HL-60/S4 (cell line): ENCODE measurements around the gene CRX.
"Not testable (repeated sequence)": the region's sequence is repeated elsewhere in the genome, so short reads cannot be mapped to it uniquely, and the experiment has no call there.

Source experiments
- in situ Hi-C: fragments of 300-500 bp; cut with MboI; formaldehyde crosslinking; loops from 2 replicates; pipeline ENCODE4 v1.14.3; 2022; ENCODE audit warnings: low sequenced_read_pairs

The CRX gene

GRCh38 chr19:47803148-47803547 is 18.6 kb upstream of the CRX start:
- in situ Hi-C loops, result not testable (repeated sequence)

GRCh38 chr19:47803671-47804070 is 18.1 kb upstream of the CRX start:
- in situ Hi-C loops, result not testable (repeated sequence)

DNA sequence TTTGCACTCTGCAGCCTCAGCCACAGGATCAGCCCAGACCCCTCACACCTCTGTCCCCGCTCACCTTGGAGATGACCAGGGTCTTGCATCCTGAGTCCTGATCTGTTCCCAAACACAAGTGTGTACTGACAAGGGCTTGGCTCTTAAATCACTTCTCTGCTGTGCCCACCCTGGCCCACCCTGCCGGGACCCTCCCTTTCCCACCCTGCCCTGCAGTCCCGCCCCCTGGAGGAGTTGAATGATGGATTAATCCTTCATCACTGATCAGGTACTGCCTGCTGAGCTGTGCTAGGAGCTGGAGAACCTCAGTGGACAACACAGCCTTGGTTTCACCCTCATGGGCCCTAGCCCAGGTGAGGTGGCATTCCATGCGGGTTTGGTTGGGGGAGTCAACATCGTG is 17.3 kb upstream of the CRX start, which contains the start of gene TPRX1:
TSS of gene TPRX1 (minus strand) at position 101 of the 400 bp plus-strand sequence. CDS start at position 89, 12 bp downstream.
- in situ Hi-C loops, result not testable (repeated sequence)

DNA sequence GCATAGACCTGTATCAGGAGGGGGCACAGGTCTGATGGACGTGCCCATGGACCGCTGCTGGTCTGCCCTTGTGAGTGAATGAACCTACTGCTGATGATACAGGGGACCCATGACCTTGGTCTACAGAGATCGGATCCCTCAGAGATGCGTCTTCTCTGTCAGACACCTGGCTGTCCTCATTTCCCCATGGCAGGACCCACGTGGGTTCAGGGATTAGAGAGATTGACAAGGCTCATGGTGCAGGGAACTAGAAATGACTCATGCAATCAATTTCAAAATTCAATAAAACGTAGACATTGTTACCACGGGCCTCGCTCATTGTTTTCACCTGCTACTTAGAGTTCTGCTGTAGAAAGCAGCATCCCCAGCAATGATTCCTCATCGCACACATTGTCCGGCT is 16.4 kb upstream of the CRX start:
- in situ Hi-C loops, result no loop called here

- in situ Hi-C loops, result no loop called here
Observed at GRCh38 chr19:47806435-47806834, 15.3 kb upstream of the CRX start.

DNA sequence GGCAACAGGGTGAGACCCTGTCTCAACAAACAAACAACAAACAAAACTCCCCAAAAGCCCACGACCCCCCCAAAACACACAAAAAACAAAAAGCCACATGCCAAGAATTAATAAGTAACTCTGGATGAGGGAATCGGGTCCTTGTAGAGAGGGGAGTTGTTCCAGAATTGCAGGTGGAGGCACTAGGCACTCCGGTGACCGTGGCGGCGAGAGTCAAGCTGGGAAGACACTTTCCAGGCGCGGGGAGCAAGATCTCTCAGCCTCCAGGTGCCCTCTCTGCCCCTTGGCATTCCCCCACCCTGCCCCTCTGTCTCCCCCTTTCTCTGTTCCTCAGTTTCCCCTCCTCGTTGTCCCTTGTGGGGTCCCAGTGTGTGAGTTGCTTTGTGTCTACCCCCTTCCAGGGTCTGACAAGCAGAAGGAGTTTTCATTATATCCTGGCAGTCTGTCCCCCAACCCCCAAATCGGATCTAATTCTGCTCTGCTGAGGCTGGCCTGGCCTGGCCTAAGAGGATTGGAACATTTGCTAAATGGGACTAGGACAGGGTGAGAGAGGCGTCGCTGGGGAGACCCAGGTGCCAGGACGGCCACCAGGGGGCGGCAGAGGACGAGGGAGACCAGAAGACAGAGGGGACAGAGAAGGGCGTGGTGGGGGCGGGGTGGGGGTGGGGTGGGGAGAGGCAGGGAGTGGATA is 8.3 kb upstream of the CRX start:
- in situ Hi-C loops, result no loop called here

DNA sequence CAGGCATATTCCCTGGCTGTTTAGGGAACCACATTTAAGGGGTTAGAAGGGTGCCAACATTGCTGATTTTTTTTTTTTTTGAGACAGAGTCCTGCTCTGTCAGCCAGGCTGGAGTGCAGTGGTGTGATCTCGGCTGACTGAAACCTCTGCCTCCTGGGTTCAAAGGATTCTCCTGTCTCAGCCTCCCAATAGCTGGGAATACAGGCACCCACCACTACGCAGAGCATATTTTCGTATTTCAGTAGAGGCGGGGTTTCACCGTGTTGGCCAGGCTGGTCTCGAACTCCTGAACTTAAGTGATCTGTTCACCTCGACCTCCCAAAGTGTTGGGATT is 7.8 kb upstream of the CRX start:
- in situ Hi-C loops, result no loop called here

GRCh38 chr19:47816270-47816669 is 5.5 kb upstream of the CRX start:
- in situ Hi-C loops, result not testable (repeated sequence)

DNA sequence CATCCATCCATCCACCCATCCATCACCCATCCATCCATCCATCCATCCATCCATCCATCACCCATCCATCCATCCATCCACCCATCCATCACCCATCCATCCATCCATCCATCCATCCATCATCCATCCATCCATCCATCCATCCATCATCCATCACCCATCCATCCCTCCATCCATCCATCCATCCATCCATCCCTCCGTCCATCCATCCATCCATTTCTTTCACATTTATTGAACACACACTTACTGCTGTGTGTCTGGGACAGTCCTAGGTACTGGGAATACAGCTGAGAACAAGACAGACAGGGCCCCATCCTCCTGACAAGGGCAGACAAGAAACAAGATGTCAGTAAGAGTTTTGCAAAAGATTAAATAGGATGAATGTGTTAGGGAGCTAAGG is 3.5 kb upstream of the CRX start:
- in situ Hi-C loops, result not testable (repeated sequence)

GRCh38 chr19:47819858-47820257 is 1.9 kb upstream of the CRX start:
- in situ Hi-C loops, result no loop called here

GRCh38 chr19:47820410-47820809 is 1.3 kb upstream of the CRX start:
- in situ Hi-C loops, result no loop called here

GRCh38 chr19:47824396-47824795 is 2.7 kb downstream of the CRX start:
- in situ Hi-C loops, result no loop called here

- in situ Hi-C loops, result no loop called here
Observed at GRCh38 chr19:47826800-47827199, 5.1 kb downstream of the CRX start.

- in situ Hi-C loops, result no loop called here
Observed at GRCh38 chr19:47832723-47833122, 11.0 kb downstream of the CRX start.

DNA sequence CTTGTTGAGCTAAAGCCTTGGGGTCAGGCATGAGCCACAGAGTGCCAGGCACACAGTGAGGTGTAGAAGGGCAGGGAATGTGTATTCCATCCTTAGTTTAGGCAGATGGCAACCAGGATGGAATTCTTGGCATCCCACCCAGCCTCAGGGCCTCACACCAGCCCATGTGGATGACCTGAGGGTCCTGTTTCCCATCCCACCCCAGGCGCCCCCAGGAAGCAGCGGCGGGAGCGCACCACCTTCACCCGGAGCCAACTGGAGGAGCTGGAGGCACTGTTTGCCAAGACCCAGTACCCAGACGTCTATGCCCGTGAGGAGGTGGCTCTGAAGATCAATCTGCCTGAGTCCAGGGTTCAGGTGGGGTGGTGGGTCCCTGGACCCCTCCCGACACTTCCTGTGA is 14.3 kb downstream of the CRX start:
- in situ Hi-C loops, result no loop called here

DNA sequence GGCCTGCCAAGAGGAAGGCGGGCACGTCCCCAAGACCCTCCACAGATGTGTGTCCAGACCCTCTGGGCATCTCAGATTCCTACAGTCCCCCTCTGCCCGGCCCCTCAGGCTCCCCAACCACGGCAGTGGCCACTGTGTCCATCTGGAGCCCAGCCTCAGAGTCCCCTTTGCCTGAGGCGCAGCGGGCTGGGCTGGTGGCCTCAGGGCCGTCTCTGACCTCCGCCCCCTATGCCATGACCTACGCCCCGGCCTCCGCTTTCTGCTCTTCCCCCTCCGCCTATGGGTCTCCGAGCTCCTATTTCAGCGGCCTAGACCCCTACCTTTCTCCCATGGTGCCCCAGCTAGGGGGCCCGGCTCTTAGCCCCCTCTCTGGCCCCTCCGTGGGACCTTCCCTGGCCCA is 17.7 kb downstream of the CRX start:
- in situ Hi-C loops, result no loop called here

GRCh38 chr19:47839913-47840312 is 18.2 kb downstream of the CRX start:
- in situ Hi-C loops, result no loop called here

DNA sequence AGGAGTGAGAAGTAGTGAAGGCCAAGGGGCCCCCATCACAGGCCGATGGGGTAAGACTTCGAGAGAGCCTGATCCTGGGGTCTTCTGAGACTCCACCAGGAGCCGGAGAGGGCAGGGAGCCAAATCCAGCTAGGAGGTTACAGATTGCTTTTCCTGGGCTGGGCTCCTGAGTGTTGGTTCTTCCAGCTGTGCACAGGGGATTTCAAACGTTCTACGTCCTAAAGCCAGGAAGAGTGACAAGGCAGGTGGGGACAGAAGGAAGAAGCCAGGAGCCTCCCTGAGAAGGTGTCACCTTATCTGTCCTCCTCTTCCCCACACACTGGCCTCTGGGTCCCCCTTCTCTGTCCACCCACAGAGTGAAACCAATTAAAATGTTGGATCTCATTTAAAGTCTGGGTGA is 21.2 kb downstream of the CRX start:
- in situ Hi-C loops, result no loop called here

DNA sequence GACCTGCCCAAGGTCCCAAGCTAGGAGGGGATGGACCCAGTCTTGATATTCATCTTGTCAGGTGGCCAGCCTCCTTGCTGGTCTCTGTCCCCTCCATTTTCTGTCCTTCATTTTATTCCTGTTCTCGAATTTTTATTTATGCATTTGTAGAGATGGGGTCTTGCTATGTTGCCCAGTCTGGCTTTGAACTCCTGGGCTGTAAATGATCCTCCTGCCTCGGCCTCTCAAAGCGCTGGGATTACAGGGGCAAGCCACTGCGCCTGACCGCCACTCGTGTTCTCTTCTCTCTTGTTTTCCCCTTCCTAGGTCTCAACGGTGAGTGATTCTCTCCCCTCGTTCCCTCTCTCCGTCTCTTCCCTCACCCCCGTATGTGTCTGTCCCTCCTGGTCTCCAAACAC is 26.7 kb downstream of the CRX start:
- in situ Hi-C loops, result no loop called here

DNA sequence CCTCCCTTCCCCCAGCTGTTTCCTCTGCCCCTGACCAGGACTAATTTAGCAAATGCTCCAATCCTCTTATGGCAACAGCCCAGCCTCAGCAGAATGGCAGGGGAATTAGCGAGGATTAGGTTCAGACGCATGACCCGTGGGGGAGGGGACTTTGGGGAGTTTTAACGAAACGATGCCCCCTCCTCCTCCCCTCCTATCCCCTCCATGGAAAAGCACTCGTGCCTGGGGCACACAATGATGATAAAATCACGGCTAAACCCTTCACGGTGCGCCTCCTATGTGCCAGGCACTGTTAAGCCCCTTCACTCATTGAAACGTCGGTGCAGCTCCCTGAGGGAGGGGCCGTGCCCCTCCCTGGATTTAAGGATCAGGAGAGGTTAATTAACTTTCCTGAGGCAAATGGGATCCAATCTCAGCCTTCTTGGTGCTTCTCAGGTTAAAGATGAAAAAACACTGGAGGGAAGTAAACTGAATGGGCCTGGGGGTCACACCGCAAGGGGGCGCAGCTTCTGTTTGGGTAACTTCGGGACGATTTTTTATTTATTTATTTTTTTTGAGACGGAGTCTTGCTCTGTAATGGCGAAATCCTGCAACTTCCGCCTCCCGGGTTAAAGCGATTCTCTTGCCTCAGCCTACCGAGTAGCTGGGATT is 27.2 kb downstream of the CRX start:
- in situ Hi-C loops, result no loop called here

- in situ Hi-C loops, result no loop called here
Observed at GRCh38 chr19:47853003-47853402, 31.3 kb downstream of the CRX start.

GRCh38 chr19:47854459-47854858 is 32.7 kb downstream of the CRX start:
- in situ Hi-C loops, result no loop called here

DNA sequence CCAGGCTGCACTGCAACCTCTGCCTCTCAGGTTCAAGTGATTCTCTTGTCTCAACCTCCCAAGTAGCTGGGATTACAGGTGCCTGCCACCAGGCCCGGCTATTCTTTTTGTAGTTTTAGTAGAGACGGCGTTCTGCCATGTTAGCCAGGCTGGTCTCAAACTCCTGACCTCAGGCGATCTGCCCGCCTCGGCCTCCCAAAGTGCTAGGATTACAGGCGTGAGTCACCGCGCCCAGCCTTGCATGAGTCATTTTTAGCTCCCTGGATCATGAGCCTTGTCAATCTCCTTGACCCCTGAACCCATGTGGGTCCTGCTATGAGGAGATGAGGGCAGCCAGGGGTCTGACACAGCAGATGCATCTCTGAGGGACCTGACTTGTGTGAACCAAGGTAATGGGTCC is 36.5 kb downstream of the CRX start:
- in situ Hi-C loops, result not testable (repeated sequence)
